Stimulated activated CD8-positive, alpha-beta memory T cell treated with anti-CD3 and anti-CD28 coated beads, Interleukin-12 subunit alpha, Interleukin-12 subunit beta, amount 100 ng/mL, for 24 hours (primary cell): ENCODE measurements around the gene TDP1.
A peak's percentile ranks its signal among the peaks of the same experiment; 100 is the strongest.
"Not testable (repeated sequence)": the region's sequence is repeated elsewhere in the genome, so short reads cannot be mapped to it uniquely, and the experiment has no call there.

Source experiments
- DNase-seq: peaks from one replicate; pipeline ENCODE4 v3.0.0-alpha.2; 2020; ENCODE audit errors: extremely low read depth

The TDP1 gene

GRCh38 chr14:90049390-90049789 lies 93.7 kb downstream of the TDP1 start:
- no peak for DNase-seq

- DNase-seq = no peak
Observed at GRCh38 chr14:90050271-90050670, 94.5 kb downstream of the TDP1 start.

- DNase-seq = no peak
Observed at GRCh38 chr14:90053044-90053443, 97.3 kb downstream of the TDP1 start.

GRCh38 chr14:90054803-90055202 lies 99.1 kb downstream of the TDP1 start:
- no peak for DNase-seq

GRCh38 chr14:90056826-90057225 lies 101.1 kb downstream of the TDP1 start:
- DNase-seq = no peak

- no peak for DNase-seq
Observed at GRCh38 chr14:90058876-90059458, 103.2 kb downstream of the TDP1 start.

GRCh38 chr14:90060312-90060964 lies 104.7 kb downstream of the TDP1 start:
- DNase-seq = peak; percentile 11

- DNase-seq = no peak
Observed at GRCh38 chr14:90060965-90061684, 105.4 kb downstream of the TDP1 start.

GRCh38 chr14:90061685-90062126 lies 106.0 kb downstream of the TDP1 start, which contains the start of gene KCNK13:
Gene KCNK13 (plus strand): TSS chr14:90061994. CDS start chr14:90062206, 212 bp downstream.
- no peak for DNase-seq

GRCh38 chr14:90062127-90062794 lies 106.5 kb downstream of the TDP1 start:
- no peak for DNase-seq

GRCh38 chr14:90062822-90063539 lies 107.3 kb downstream of the TDP1 start:
- DNase-seq = no peak

- no peak for DNase-seq
Observed at GRCh38 chr14:90072350-90072749, 116.6 kb downstream of the TDP1 start.

GRCh38 chr14:90079576-90079975 lies 123.8 kb downstream of the TDP1 start:
- DNase-seq = no peak

GRCh38 chr14:90087433-90087832 lies 131.7 kb downstream of the TDP1 start:
- DNase-seq = no peak

- DNase-seq = no peak
Observed at GRCh38 chr14:90088176-90088575, 132.4 kb downstream of the TDP1 start.

- DNase-seq = not testable (repeated sequence)
Observed at GRCh38 chr14:90089486-90089885, 133.8 kb downstream of the TDP1 start.

GRCh38 chr14:90091393-90091792 lies 135.7 kb downstream of the TDP1 start:
- no peak for DNase-seq

- no peak for DNase-seq
Observed at GRCh38 chr14:90093942-90094595, 138.3 kb downstream of the TDP1 start.
